HG02642 (cell line): ENCODE measurements around the gene OVOL3.

Experiments
- ATAC-seq: cut with Tn5 transposase; IDR thresholded peaks from one replicate; pipeline ENCODE4 v1.9.1; 2021; ENCODE audit warnings: mild to moderate bottlenecking; ENCODE audit not compliant: unreplicated experiment, poor library complexity

The OVOL3 gene

DNA sequence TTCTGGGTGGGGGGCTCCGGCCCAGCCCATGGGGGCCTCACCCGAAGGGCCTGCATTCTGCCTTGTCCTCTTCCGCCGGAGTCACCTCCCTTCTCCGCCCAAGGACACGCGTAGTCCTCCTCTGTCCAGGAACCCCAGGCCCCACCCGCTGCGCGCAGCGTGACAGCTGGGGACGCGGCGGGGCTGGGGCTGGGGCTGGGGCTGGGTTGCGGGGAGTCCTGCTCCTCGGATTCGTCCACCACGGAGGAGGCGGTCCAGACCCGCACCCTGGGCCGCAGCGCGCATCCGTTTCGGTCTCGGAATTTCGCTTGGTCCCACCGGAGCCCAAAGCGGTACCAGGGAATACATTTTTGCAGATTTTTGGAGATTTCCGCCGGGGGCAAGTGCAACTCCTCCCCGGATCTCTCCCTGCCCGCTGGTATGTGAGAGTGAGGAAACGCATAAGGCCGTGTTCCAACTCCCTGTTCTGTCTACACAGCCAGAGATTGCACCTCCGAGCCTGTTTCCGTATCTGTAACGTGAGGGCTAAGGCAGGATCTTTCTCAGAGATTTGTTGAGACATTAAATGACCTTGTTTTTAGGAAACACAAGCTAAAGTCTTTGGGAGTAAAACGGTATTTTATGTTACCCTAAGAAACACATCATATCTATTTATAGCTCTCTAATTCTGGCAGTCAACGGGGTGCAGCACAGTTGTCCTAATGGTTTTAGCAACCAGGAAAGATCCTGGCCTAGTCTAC lies 41.6 kb downstream of the OVOL3 start, which contains the start of gene COX7A1:
Gene COX7A1 (minus strand): TSS at position 96 of the 740 bp plus-strand sequence. CDS start 40 bp downstream, at position 56.
- ATAC-seq, result no peak

GRCh38 chr19:36153126-36153525 lies 42.2 kb downstream of the OVOL3 start:
- no peak for ATAC-seq

DNA sequence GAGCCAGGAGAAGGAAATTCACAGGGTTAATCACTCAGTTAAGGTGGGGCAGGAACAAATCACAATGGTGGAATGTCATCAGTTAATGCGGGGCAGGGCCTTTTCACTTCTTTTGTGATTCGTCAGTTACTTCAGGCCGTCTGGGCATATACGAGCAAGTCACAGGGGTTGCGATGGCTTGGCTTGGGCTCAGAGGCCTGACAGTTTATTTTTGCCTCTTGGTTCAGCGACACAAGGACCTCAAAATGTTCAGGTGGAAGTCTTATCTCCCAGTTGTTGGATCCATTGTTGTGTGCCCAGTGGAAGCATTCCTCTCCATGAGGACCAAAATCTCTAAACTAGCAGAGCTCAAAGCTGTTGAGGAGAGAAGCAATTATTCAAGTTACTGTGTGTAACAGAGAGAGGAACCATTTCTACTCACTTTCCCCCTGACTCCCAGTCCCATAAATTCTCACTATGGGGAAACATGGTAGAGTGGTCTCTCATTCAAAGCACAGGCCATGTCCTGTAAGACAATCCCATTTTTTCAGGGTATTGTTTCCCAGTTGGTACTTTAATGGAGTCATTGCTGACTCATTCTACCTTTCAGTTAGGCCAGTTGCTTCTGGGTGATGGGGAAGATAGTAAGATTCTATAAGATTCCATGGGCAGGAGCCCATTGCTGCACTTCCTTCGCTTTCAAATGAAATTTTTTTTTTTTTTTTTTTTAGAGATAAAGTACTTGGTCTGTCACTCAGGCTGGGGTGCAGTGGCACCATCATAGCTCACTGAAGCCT lies 50.1 kb downstream of the OVOL3 start:
- no peak for ATAC-seq
